ENCODE measurements around the gene LRP5. TPM values are rescaled to one million over a fixed set of nuclear protein-coding genes. Genes with fewer than 3 reads are reported as not detected.

LRP5 gene
- total RNA-seq, 1 donor from 2014 or later = 65.0 TPM

DNA sequence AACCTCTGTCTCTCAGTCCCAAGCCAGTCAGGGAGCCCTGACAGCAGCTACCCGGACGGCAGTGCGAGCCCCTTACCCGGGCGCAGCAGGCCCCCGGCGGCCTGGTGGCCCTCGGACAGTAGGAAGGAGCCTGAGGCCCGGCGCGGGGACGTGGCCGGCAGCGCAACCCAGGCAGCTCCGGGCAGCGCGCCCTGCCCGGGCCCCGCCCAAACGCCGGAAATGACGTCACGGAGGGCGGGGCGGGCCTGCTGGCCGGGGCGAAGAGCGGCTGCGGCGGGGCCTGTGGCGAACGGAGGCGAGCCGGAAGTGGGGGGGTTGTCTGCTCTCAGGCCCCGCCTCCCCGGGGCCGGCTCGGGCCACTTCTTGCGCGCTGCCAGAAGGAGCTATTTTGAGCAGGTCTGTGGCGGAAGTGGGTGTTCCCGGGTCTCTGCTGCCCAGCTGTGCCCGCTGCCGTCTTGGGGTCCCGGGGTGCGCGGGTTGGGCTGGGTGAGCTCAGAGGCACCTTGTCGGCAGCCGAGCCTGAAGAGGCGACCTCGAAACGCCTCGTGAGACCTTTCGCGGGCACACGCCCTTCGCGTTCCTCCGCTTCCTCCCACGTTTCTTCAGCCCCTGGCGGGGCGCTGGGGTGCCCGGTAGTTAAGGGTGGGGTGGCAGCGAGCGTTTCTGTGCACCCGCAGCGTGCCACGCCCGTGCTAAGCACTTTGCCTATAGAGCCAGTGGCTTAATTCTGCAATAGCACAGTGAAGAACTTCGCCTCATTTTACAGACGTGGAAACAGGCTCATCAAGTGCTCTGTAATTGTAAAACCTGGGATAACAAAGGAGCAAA lies 40.4 kb upstream of the LRP5 start, which contains the start of gene C11orf24:
Gene C11orf24, minus strand, starts transcription at position 193 of the 828 bp plus-strand sequence. CDS start 8,206 bp downstream, outside the sequence.
- H3K36me3 Mint-ChIP-seq = peaks cover 10% of the 10 kb centered on the region
- peak within 1 kb of the TSS; percentile 99 for H3K27ac Mint-ChIP-seq
- peak within 1 kb of the TSS; percentile 99 for H3K4me3 Mint-ChIP-seq
- TF ChIP-seq CTCF (conservative IDR thresholded peaks at IDR 0.05) = no peak
- DNase-seq (ENCODE audit: extremely low spot score, unreplicated experiment) = peak; percentile 97
- peaks cover 32% of the 10 kb centered on the region for H3K4me1 Mint-ChIP-seq (ENCODE audit: unreplicated experiment)
- H3K27me3 Mint-ChIP-seq = no peaks in the 10 kb centered on the region
- H3K9me3 Mint-ChIP-seq = no peaks in the 10 kb centered on the region

- Mint-ChIP-seq H3K36me3 (peaks cover 10% of the 10 kb centered on the region), H3K27ac (peak overlapping the region; percentile 99), H3K4me1 (ENCODE audit: unreplicated experiment) (peaks cover 32% of the 10 kb centered on the region), H3K9me3 (no peaks in the 10 kb centered on the region), H3K27me3 (no peaks in the 10 kb centered on the region), H3K4me3 (peak overlapping the region; percentile 99)
- no peak for DNase-seq (ENCODE audit: extremely low spot score, unreplicated experiment)
- no peak for TF ChIP-seq CTCF (conservative IDR thresholded peaks at IDR 0.05)
Measured at GRCh38 chr11:68273026-68273738, 39.2 kb upstream of the LRP5 start.

GRCh38 chr11:68274306-68274705 lies 38.1 kb upstream of the LRP5 start:
- TF ChIP-seq CTCF (conservative IDR thresholded peaks at IDR 0.05) = no peak
- no peaks in the 10 kb centered on the region for H3K9me3 Mint-ChIP-seq
- peaks cover 24% of the 10 kb centered on the region for H3K4me1 Mint-ChIP-seq (ENCODE audit: unreplicated experiment)
- peak overlapping the region; percentile 24 for H3K27ac Mint-ChIP-seq
- H3K4me3 Mint-ChIP-seq = peak overlapping the region; percentile 50
- H3K27me3 Mint-ChIP-seq = no peaks in the 10 kb centered on the region
- no peak for DNase-seq (ENCODE audit: extremely low spot score, unreplicated experiment)
- peaks cover 2% of the 10 kb centered on the region for H3K36me3 Mint-ChIP-seq

DNA sequence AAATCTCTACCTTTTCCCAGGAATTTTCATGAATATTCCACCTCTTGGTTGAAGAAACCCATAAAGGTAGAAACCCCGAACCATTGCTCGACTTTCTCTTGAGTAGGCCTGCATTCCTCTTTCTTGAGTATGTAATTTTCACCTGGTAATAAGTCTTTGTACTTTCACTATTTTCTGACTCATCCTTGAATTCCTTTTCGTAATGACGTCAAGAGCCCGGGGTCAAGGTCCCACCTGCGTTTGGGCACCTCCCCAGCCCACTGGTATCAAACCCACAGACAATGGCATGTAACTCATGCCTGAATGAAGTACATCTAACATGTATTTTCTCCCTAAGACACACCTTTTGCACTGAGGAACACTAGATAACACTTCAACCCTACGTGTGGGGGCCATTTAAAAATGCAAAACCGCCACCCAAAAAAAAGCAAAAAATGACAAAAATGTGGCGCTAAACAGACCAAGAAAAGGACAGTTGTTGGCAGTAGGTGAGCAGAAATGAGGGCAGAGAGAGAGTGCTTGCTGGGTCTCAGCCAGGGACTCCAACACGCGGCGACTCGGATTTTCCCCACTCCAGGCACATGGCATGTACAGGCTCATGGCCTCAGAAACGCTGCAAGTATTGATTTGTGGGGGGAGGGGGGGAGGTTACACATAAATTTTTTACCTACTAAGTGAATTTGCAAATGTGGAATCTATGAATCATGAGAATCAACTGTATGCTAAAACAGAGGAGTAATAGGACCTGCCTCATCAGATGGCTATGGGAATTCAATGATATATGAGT lies 36.5 kb upstream of the LRP5 start:
- H3K36me3 Mint-ChIP-seq = no peaks in the 10 kb centered on the region
- peaks cover 8% of the 10 kb centered on the region for H3K4me1 Mint-ChIP-seq (ENCODE audit: unreplicated experiment)
- H3K9me3 Mint-ChIP-seq = no peaks in the 10 kb centered on the region
- no peak for TF ChIP-seq CTCF (conservative IDR thresholded peaks at IDR 0.05)
- no peak overlapping the region for H3K27ac Mint-ChIP-seq
- DNase-seq (ENCODE audit: extremely low spot score, unreplicated experiment) = no peak
- H3K27me3 Mint-ChIP-seq = no peaks in the 10 kb centered on the region
- H3K4me3 Mint-ChIP-seq = no peak overlapping the region

GRCh38 chr11:68276861-68277260 lies 35.5 kb upstream of the LRP5 start:
- TF ChIP-seq CTCF (conservative IDR thresholded peaks at IDR 0.05) = no peak
- H3K27me3 Mint-ChIP-seq = no peaks in the 10 kb centered on the region
- no peak overlapping the region for H3K27ac Mint-ChIP-seq
- no peaks in the 10 kb centered on the region for H3K9me3 Mint-ChIP-seq
- DNase-seq (ENCODE audit: extremely low spot score, unreplicated experiment) = no peak
- no peak overlapping the region for H3K4me3 Mint-ChIP-seq
- H3K36me3 Mint-ChIP-seq = no peaks in the 10 kb centered on the region
- peaks cover 5% of the 10 kb centered on the region for H3K4me1 Mint-ChIP-seq (ENCODE audit: unreplicated experiment)

Data from type B pancreatic cell (in vitro differentiated cells).